Dendritic cell treated with granulocyte-macrophage colony-stimulating factor and Interleukin-4, amounts not matched to agents 40 ng/mL and 50 ng/mL, for 4 days (primary cell): ENCODE measurements around the gene PDE1A.

ENCODE experiments used
- H3K27ac Mint-ChIP-seq: one replicate; pipeline ENCODE4 v1.8.0; 2022; ENCODE audit warnings: mild to moderate bottlenecking, mixed read lengths
- H3K27me3 Mint-ChIP-seq: one replicate; pipeline ENCODE4 v1.8.0; 2022; ENCODE audit warnings: mild to moderate bottlenecking, mixed read lengths
- H3K36me3 Mint-ChIP-seq: one replicate; pipeline ENCODE4 v1.8.0; 2022; ENCODE audit warnings: low read depth, mixed read lengths
- H3K4me1 Mint-ChIP-seq: one replicate; pipeline ENCODE4 v1.8.0; 2022; ENCODE audit warnings: low read depth, mixed read lengths
- H3K4me3 Mint-ChIP-seq: one replicate; pipeline ENCODE4 v1.8.0; 2022; ENCODE audit warnings: mild to moderate bottlenecking, moderate library complexity, mixed read lengths
- H3K9me3 Mint-ChIP-seq: one replicate; pipeline ENCODE4 v1.8.0; 2022; ENCODE audit warnings: mixed read lengths
- intact Hi-C: fragments of 100-400 bp; cut with micrococcal nuclease; formaldehyde crosslinking; loops from one replicate; pipeline ENCODE4 v1.15.0; 2022

Gene PDE1A

GRCh38 chr2:182426918-182427240 is at the start of gene PDE1A:
Gene PDE1A (minus strand): TSS chr2:182427036.
- intact Hi-C loops = no loop called here
- no peaks in the 10 kb centered on the region for H3K36me3 Mint-ChIP-seq
- H3K9me3 Mint-ChIP-seq = no peaks in the 10 kb centered on the region
- no peak within 1 kb of the TSS for H3K27ac Mint-ChIP-seq
- no peaks in the 10 kb centered on the region for H3K4me1 Mint-ChIP-seq
- no peaks in the 10 kb centered on the region for H3K27me3 Mint-ChIP-seq
- no peak within 1 kb of the TSS for H3K4me3 Mint-ChIP-seq

- Mint-ChIP-seq H3K36me3 (no peaks in the 10 kb centered on the region), H3K27ac (no peak overlapping the region), H3K9me3 (no peaks in the 10 kb centered on the region), H3K4me3 (no peak overlapping the region), H3K27me3 (no peaks in the 10 kb centered on the region), H3K4me1 (no peaks in the 10 kb centered on the region)
- intact Hi-C loops = no loop called here
Observed at GRCh38 chr2:182473635-182474034, 46.8 kb upstream of the PDE1A start.

- H3K9me3 Mint-ChIP-seq = no peaks in the 10 kb centered on the region
- no peak overlapping the region for H3K4me3 Mint-ChIP-seq
- H3K4me1 Mint-ChIP-seq = no peaks in the 10 kb centered on the region
- no peak overlapping the region for H3K27ac Mint-ChIP-seq
- H3K27me3 Mint-ChIP-seq = no peaks in the 10 kb centered on the region
- H3K36me3 Mint-ChIP-seq = no peaks in the 10 kb centered on the region
- intact Hi-C loops = no loop called here
Observed at GRCh38 chr2:182463760-182464159, 36.9 kb upstream of the PDE1A start.

- Mint-ChIP-seq H3K27ac (no peak overlapping the region), H3K4me3 (no peak overlapping the region), H3K36me3 (no peaks in the 10 kb centered on the region), H3K9me3 (no peaks in the 10 kb centered on the region), H3K4me1 (no peaks in the 10 kb centered on the region), H3K27me3 (no peaks in the 10 kb centered on the region)
- intact Hi-C loops = no loop called here
Observed at GRCh38 chr2:182456784-182457183, 29.9 kb upstream of the PDE1A start.

- Mint-ChIP-seq H3K36me3 (no peaks in the 10 kb centered on the region), H3K4me3 (no peak overlapping the region), H3K9me3 (no peaks in the 10 kb centered on the region), H3K4me1 (no peaks in the 10 kb centered on the region), H3K27ac (no peak overlapping the region), H3K27me3 (no peaks in the 10 kb centered on the region)
- intact Hi-C loops = no loop called here
Observed at GRCh38 chr2:182452456-182452990, 25.7 kb upstream of the PDE1A start.

- Mint-ChIP-seq H3K4me1 (no peaks in the 10 kb centered on the region), H3K27ac (no peak overlapping the region), H3K4me3 (no peak overlapping the region), H3K27me3 (no peaks in the 10 kb centered on the region), H3K36me3 (no peaks in the 10 kb centered on the region), H3K9me3 (peaks cover 9% of the 10 kb centered on the region)
- intact Hi-C loops = no loop called here
Observed at GRCh38 chr2:182448371-182448770, 21.5 kb upstream of the PDE1A start.

- H3K9me3 Mint-ChIP-seq = peaks cover 13% of the 10 kb centered on the region
- intact Hi-C loops = no loop called here
- no peaks in the 10 kb centered on the region for H3K27me3 Mint-ChIP-seq
- no peaks in the 10 kb centered on the region for H3K36me3 Mint-ChIP-seq
- H3K4me1 Mint-ChIP-seq = no peaks in the 10 kb centered on the region
- H3K4me3 Mint-ChIP-seq = no peak overlapping the region
- no peak overlapping the region for H3K27ac Mint-ChIP-seq
Observed at GRCh38 chr2:182447863-182448262, 21.0 kb upstream of the PDE1A start.

- no peaks in the 10 kb centered on the region for H3K36me3 Mint-ChIP-seq
- peaks cover 13% of the 10 kb centered on the region for H3K9me3 Mint-ChIP-seq
- no peaks in the 10 kb centered on the region for H3K4me1 Mint-ChIP-seq
- no peak overlapping the region for H3K4me3 Mint-ChIP-seq
- no peak overlapping the region for H3K27ac Mint-ChIP-seq
- intact Hi-C loops = no loop called here
- H3K27me3 Mint-ChIP-seq = no peaks in the 10 kb centered on the region
Observed at GRCh38 chr2:182447163-182447562, 20.3 kb upstream of the PDE1A start.

GRCh38 chr2:182446087-182446486 is 19.3 kb upstream of the PDE1A start:
- H3K36me3 Mint-ChIP-seq = no peaks in the 10 kb centered on the region

GRCh38 chr2:182445391-182445965 is 18.6 kb upstream of the PDE1A start:
- peaks cover 13% of the 10 kb centered on the region for H3K9me3 Mint-ChIP-seq
- H3K27me3 Mint-ChIP-seq = no peaks in the 10 kb centered on the region
- no peaks in the 10 kb centered on the region for H3K4me1 Mint-ChIP-seq
- no peaks in the 10 kb centered on the region for H3K36me3 Mint-ChIP-seq
- intact Hi-C loops = no loop called here
- H3K4me3 Mint-ChIP-seq = no peak overlapping the region
- H3K27ac Mint-ChIP-seq = no peak overlapping the region

More at GRCh38 chr2:182446087-182446486, 19.3 kb upstream of the PDE1A start:
- Mint-ChIP-seq H3K27me3 (no peaks in the 10 kb centered on the region), H3K4me3 (no peak overlapping the region), H3K4me1 (no peaks in the 10 kb centered on the region), H3K27ac (no peak overlapping the region), H3K9me3 (peaks cover 13% of the 10 kb centered on the region)
- intact Hi-C loops = no loop called here

GRCh38 chr2:182444806-182445205 is 18.0 kb upstream of the PDE1A start:
- H3K27me3 Mint-ChIP-seq = no peaks in the 10 kb centered on the region
- no peak overlapping the region for H3K4me3 Mint-ChIP-seq
- H3K9me3 Mint-ChIP-seq = peaks cover 13% of the 10 kb centered on the region
- no peaks in the 10 kb centered on the region for H3K36me3 Mint-ChIP-seq
- intact Hi-C loops = no loop called here
- H3K4me1 Mint-ChIP-seq = no peaks in the 10 kb centered on the region
- H3K27ac Mint-ChIP-seq = no peak overlapping the region

GRCh38 chr2:182444170-182444569 is 17.3 kb upstream of the PDE1A start:
- Mint-ChIP-seq H3K27me3 (no peaks in the 10 kb centered on the region), H3K4me3 (no peak overlapping the region), H3K4me1 (no peaks in the 10 kb centered on the region), H3K36me3 (no peaks in the 10 kb centered on the region), H3K27ac (no peak overlapping the region), H3K9me3 (peaks cover 13% of the 10 kb centered on the region)
- intact Hi-C loops = no loop called here

- no peak overlapping the region for H3K4me3 Mint-ChIP-seq
- intact Hi-C loops = no loop called here
Observed at GRCh38 chr2:182436252-182436651, 9.4 kb upstream of the PDE1A start.

GRCh38 chr2:182435754-182436153 is 8.9 kb upstream of the PDE1A start:
- no peak overlapping the region for H3K27ac Mint-ChIP-seq
- no peak overlapping the region for H3K4me3 Mint-ChIP-seq
- intact Hi-C loops = no loop called here
- no peaks in the 10 kb centered on the region for H3K9me3 Mint-ChIP-seq
- H3K27me3 Mint-ChIP-seq = no peaks in the 10 kb centered on the region
- H3K36me3 Mint-ChIP-seq = no peaks in the 10 kb centered on the region
- H3K4me1 Mint-ChIP-seq = no peaks in the 10 kb centered on the region

More at GRCh38 chr2:182436252-182436651, 9.4 kb upstream of the PDE1A start:
- Mint-ChIP-seq H3K4me1 (no peaks in the 10 kb centered on the region), H3K9me3 (no peaks in the 10 kb centered on the region), H3K27me3 (no peaks in the 10 kb centered on the region), H3K36me3 (no peaks in the 10 kb centered on the region), H3K27ac (no peak overlapping the region)

- H3K9me3 Mint-ChIP-seq = no peaks in the 10 kb centered on the region
- no peaks in the 10 kb centered on the region for H3K36me3 Mint-ChIP-seq
- no peak overlapping the region for H3K4me3 Mint-ChIP-seq
- H3K27me3 Mint-ChIP-seq = no peaks in the 10 kb centered on the region
- no peak overlapping the region for H3K27ac Mint-ChIP-seq
- intact Hi-C loops = no loop called here
- H3K4me1 Mint-ChIP-seq = no peaks in the 10 kb centered on the region
Observed at GRCh38 chr2:182432051-182432450, 5.2 kb upstream of the PDE1A start.
